NB4 (cell line): Measurements from ENCODE around the gene TCN2.

ENCODE experiments used
- POLR2A ChIP-seq: IDR thresholded peaks from 2 replicates; pipeline ENCODE4 v1.6.1; 2011; ENCODE audit warnings: mild to moderate bottlenecking; ENCODE audit not compliant: insufficient read length; ENCODE audit errors: extremely low read depth
- TF ChIP-seq, protein P1 (sequence below): IDR thresholded peaks from one replicate; pipeline ENCODE4 v1.5.1; 2012; ENCODE audit warnings: low read depth, low read length

DNA sequence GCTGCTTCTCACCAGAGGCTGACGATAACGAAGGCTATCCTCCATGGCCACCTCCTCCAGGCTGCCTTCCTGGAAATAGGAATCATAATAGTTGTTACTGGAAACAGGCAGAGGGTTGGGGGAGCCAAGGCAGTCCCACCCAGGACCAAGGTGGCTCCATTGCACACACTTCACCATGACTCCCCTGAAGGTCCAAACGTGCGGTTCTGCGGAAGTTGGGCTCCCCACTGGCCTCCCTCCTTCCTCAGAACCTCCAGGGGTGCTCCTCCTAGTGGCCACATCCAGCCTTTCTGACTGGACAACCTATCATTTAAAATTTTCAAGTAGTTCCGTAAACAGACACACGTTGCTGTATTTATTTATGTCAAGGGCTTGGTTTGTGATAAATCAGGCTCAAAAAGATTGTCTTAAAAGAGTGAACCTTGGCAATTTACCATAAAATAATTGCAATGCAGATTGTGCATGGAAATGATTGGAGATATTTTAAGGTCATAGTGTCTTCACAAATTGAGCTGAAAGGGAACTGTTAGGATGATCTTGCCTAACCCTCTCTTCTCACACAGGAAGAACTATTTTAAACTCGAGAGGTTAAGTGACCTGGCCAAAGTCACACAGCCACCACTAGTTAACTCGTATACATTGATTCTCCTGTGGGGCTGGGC, 1.4 kb upstream of the TCN2 start:
- TF ChIP-seq, protein P1, sequence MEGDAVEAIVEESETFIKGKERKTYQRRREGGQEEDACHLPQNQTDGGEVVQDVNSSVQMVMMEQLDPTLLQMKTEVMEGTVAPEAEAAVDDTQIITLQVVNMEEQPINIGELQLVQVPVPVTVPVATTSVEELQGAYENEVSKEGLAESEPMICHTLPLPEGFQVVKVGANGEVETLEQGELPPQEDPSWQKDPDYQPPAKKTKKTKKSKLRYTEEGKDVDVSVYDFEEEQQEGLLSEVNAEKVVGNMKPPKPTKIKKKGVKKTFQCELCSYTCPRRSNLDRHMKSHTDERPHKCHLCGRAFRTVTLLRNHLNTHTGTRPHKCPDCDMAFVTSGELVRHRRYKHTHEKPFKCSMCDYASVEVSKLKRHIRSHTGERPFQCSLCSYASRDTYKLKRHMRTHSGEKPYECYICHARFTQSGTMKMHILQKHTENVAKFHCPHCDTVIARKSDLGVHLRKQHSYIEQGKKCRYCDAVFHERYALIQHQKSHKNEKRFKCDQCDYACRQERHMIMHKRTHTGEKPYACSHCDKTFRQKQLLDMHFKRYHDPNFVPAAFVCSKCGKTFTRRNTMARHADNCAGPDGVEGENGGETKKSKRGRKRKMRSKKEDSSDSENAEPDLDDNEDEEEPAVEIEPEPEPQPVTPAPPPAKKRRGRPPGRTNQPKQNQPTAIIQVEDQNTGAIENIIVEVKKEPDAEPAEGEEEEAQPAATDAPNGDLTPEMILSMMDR: peak; percentile 69
- no peak for TF ChIP-seq POLR2A
